CD14-positive monocyte (primary cell): ENCODE results near the gene FNIP2. TPM values are rescaled to one million over a fixed set of nuclear protein-coding genes. Genes with fewer than 3 reads are reported as not detected.

Experiments
- DNase-seq, 3 donors: peaks; one replicate each; pipeline ENCODE4 v3.0.0-alpha.2; 2011 to 2022
- H2AFZ ChIP-seq: 2 replicates; pipeline ENCODE4 v1.6.0; 2012; ENCODE audit warnings: mild to moderate bottlenecking, low read depth, low read length, inconsistent platforms; ENCODE audit not compliant: insufficient read depth, poor library complexity, severe bottlenecking
- H3K27ac ChIP-seq, 2 donors: 1 replicate in 1 of 2; 2 replicates in 1 of 2; pipeline ENCODE4 v1.5.1; 2012 to 2013; ENCODE audit warnings: low read length in 2 of 2, control low read depth in 1 of 2, inconsistent platforms in 1 of 2, low read depth in 1 of 2, mild to moderate bottlenecking in 1 of 2
- H3K27me3 ChIP-seq, 2 donors: one replicate each; pipeline versions ENCODE4 v1.6.0 to v1.6.1; 2011 to 2013; ENCODE audit warnings: low read length in 2 of 2; ENCODE audit not compliant: control insufficient read depth in 2 of 2, insufficient read depth in 2 of 2
- H3K36me3 ChIP-seq, 2 donors: replicated peaks in 1 of 2; 1 replicate in 1 of 2; 2 replicates in 1 of 2; pipeline versions ENCODE4 v1.5.1 to v1.6.1; 2012 to 2013; ENCODE audit warnings: low read length in 2 of 2, control low read depth in 1 of 2, inconsistent platforms in 1 of 2, mild to moderate bottlenecking in 1 of 2; ENCODE audit not compliant: insufficient read depth in 2 of 2, control insufficient read depth in 1 of 2
- H3K4me1 ChIP-seq, 2 donors: 1 replicate in 1 of 2; 2 replicates in 1 of 2; pipeline versions ENCODE4 v1.5.1 to v1.6.1; 2012 to 2013; ENCODE audit warnings: low read length in 2 of 2, control low read depth in 1 of 2, inconsistent platforms in 1 of 2, mild to moderate bottlenecking in 1 of 2, moderate library complexity in 1 of 2; ENCODE audit not compliant: insufficient read depth in 2 of 2, control insufficient read depth in 1 of 2
- H3K4me2 ChIP-seq: replicated peaks from 2 replicates; pipeline ENCODE3; 2012; ENCODE audit warnings: low read length, moderate library complexity, mild to moderate bottlenecking; ENCODE audit not compliant: poor library complexity, severe bottlenecking; ENCODE audit errors: extremely low read depth
- H3K4me3 ChIP-seq, 3 experiments: fragments of 200-600 bp in 1 of 3; sonication (generic) in 1 of 3; replicated peaks in 1 of 3; 1 replicate in 2 of 3; 2 replicates in 1 of 3; pipeline ENCODE4 v1.5.1; 2011 to 2013; ENCODE audit warnings: low read length in 3 of 3, mild to moderate bottlenecking in 3 of 3, control low read depth in 2 of 3, low read depth in 2 of 3, inconsistent platforms in 1 of 3, moderate library complexity in 1 of 3
- H3K79me2 ChIP-seq: 2 replicates; pipeline ENCODE4 v1.6.0; 2012; ENCODE audit warnings: mild to moderate bottlenecking, control low read depth, inconsistent platforms, low read length, moderate library complexity; ENCODE audit not compliant: insufficient read depth
- H3K9ac ChIP-seq: 2 replicates; pipeline ENCODE4 v1.6.0; 2017; ENCODE audit warnings: low read length, mild to moderate bottlenecking; ENCODE audit not compliant: insufficient read depth, poor library complexity, severe bottlenecking
- H3K9me3 ChIP-seq, 2 donors: replicated peaks in 1 of 2; 1 replicate in 1 of 2; 2 replicates in 1 of 2; pipeline versions ENCODE4 v1.5.1 to v1.6.1; 2012 to 2013; ENCODE audit warnings: low read length in 2 of 2, control low read depth in 1 of 2; ENCODE audit not compliant: control insufficient read depth in 1 of 2, insufficient read depth in 1 of 2
- H4K20me1 ChIP-seq: 2 replicates; pipeline ENCODE4 v1.6.0; 2012; ENCODE audit warnings: mild to moderate bottlenecking, low read length, control low read depth, moderate library complexity; ENCODE audit not compliant: insufficient read depth
- H3K27ac Mint-ChIP-seq, 7 donors: one replicate each; pipeline ENCODE4 v1.8.0; 2020; ENCODE audit warnings: mild to moderate bottlenecking in 7 of 7, mixed read lengths in 7 of 7, moderate library complexity in 6 of 7, inconsistent platforms in 2 of 7
- H3K27me3 Mint-ChIP-seq, 3 donors: one replicate each; pipeline ENCODE4 v1.8.0; 2021 to 2022; ENCODE audit warnings: low read depth in 3 of 3, mild to moderate bottlenecking in 3 of 3, mixed read lengths in 3 of 3, moderate library complexity in 3 of 3, inconsistent platforms in 1 of 3
- H3K36me3 Mint-ChIP-seq, 2 donors: one replicate each; pipeline ENCODE4 v1.8.0; 2020; ENCODE audit warnings: mixed read lengths in 2 of 2, inconsistent platforms in 1 of 2, mild to moderate bottlenecking in 1 of 2
- H3K4me1 Mint-ChIP-seq: one replicate; pipeline ENCODE4 v1.8.0; 2020; ENCODE audit warnings: mild to moderate bottlenecking, mixed read lengths
- H3K4me3 Mint-ChIP-seq, 2 donors: one replicate each; pipeline ENCODE4 v1.8.0; 2020; ENCODE audit warnings: mild to moderate bottlenecking in 2 of 2, mixed read lengths in 2 of 2, moderate library complexity in 1 of 2
- H3K9me3 Mint-ChIP-seq, 7 donors: one replicate each; pipeline ENCODE4 v1.8.0; 2020 to 2022; ENCODE audit warnings: mixed read lengths in 7 of 7, mild to moderate bottlenecking in 6 of 7, moderate library complexity in 6 of 7, inconsistent platforms in 2 of 7
- CTCF ChIP-seq: fragments of 200-600 bp; IDR thresholded peaks from one replicate; pipeline ENCODE4 v1.8.0; 2022; ENCODE audit warnings: antibody characterized with exemption, mild to moderate bottlenecking
- WGBS: methylation state at CpG from one replicate; pipeline ENCODE4 v1.1.5; 2013; ENCODE audit warnings: missing lambda C conversion rate; ENCODE audit not compliant: insufficient coverage; 5-methylcytosine and 5-hydroxymethylcytosine counted together
- intact Hi-C, 2 donors: fragments of 100-400 bp; cut with micrococcal nuclease; formaldehyde crosslinking; loops; one replicate each; pipeline versions ENCODE4 v1.15.0 to v1.15.1; 2023
- polyA plus RNA-seq, 3 donors: library from polyadenylated mRNA; depleted of rRNA in 1 of 3; unstranded in 2 of 3; stranded (reverse) in 1 of 3; fragments of 300-500 nt in 2 of 3; fragments of >200 nt in 1 of 3; fragmentation: Illumina TruSeq in 2 of 3; gene quantifications; 1 replicate in 2 of 3; 2 replicates in 1 of 3; pipeline ENCODE4 v1.2.3, GENCODE V29; 2012 to 2021

Gene FNIP2
- polyA plus RNA-seq, 3 donors: 3.5 to 7.7 (median 5.7) TPM

- Mint-ChIP-seq H3K36me3 (peaks cover 3 to 4% of the 10 kb centered on the region in 2 donors), H3K27me3 (no peaks in the 10 kb centered on the region), H3K9me3 (peaks cover 0 to 2% (median 0%) of the 10 kb centered on the region in 7 donors), H3K4me1 (peaks cover 20% of the 10 kb centered on the region), H3K27ac (peak overlapping the region in 1 of 7 donors; percentile 68), H3K4me3 (no peak overlapping the region)
- Histone ChIP-seq H2AFZ (no peak overlapping the region), H3K79me2 (peaks cover 96% of the 10 kb centered on the region), H3K9me3 (no peaks in the 10 kb centered on the region), H3K36me3 (no peaks in the 10 kb centered on the region), H3K4me1 (peaks cover 3 to 10% of the 10 kb centered on the region in 2 donors), H3K27me3 (no peaks in the 10 kb centered on the region), H4K20me1 (peaks cover 21% of the 10 kb centered on the region), H3K9ac (no peak overlapping the region), H3K4me3 (no peak overlapping the region), H3K4me2 (no peak overlapping the region), H3K27ac (no peak overlapping the region)
- TF ChIP-seq CTCF: no peak
- DNase-seq: no peak
- intact Hi-C loops: no loop called here
Observed at GRCh38 chr4:158799013-158799770, 30.4 kb downstream of the FNIP2 start.

GRCh38 chr4:158799856-158800255 is 31.0 kb downstream of the FNIP2 start:
- H3K4me3 ChIP-seq: no peak overlapping the region
- H3K27ac ChIP-seq: no peak overlapping the region
- peaks cover 0 to 2% (median 0%) of the 10 kb centered on the region in 7 donors for H3K9me3 Mint-ChIP-seq
- WGBS: 91% methylated on average over 3 of the region's 7 CpGs
- TF ChIP-seq CTCF: no peak
- peaks cover 96% of the 10 kb centered on the region for H3K79me2 ChIP-seq
- no peaks in the 10 kb centered on the region for H3K27me3 ChIP-seq
- H3K4me2 ChIP-seq: no peak overlapping the region
- no peak overlapping the region for H3K9ac ChIP-seq
- peaks cover 21% of the 10 kb centered on the region for H4K20me1 ChIP-seq
- H3K27me3 Mint-ChIP-seq: no peaks in the 10 kb centered on the region
- no peak overlapping the region for H2AFZ ChIP-seq
- no peaks in the 10 kb centered on the region for H3K36me3 ChIP-seq
- no peaks in the 10 kb centered on the region for H3K9me3 ChIP-seq
- peaks cover 3 to 16% of the 10 kb centered on the region in 2 donors for H3K4me1 ChIP-seq
- intact Hi-C loops: loop anchor here in 1 of 2 donors (10.0 kb wide), 1 partner anchor 55 kb away; no protein-coding TSS in a partner anchor
- no peak for DNase-seq
- peaks cover 26% of the 10 kb centered on the region for H3K4me1 Mint-ChIP-seq
- H3K27ac Mint-ChIP-seq: no peak overlapping the region
- H3K36me3 Mint-ChIP-seq: peaks cover 3 to 4% of the 10 kb centered on the region in 2 donors
- H3K4me3 Mint-ChIP-seq: no peak overlapping the region
